K562 (cell line): ENCODE data around the gene TUBG2. TPM values are rescaled to one million over a fixed set of nuclear protein-coding genes. Genes with fewer than 3 reads are reported as not detected.

ENCODE experiments used
- ATAC-seq: fragments of 200-7000 bp; cut with Tn5 transposase; 3 replicates; pipeline ENCODE4 v1.9.1; 2020; ENCODE audit warnings: moderate library complexity
- BruUV-seq: library from RNA; stranded (reverse); fragments of 400-500 nt; replicated peaks from 2 replicates; lab custom pipeline; 2021; lab: Mats Ljungman, UMichigan
- CTCF ChIA-PET: fragments of 300-600 bp; formaldehyde crosslinking; extraction: SDS; loops from one replicate; lab custom pipeline; 2021; ENCODE audit warnings: low intra/inter-chr PET ratio; lab: Yijun Ruan, JAX
- POLR2A ChIA-PET: fragments of 300-600, 350-650 bp; sonication (Branson Sonifier 250); formaldehyde crosslinking; extraction: SDS; loops from one replicate; lab custom pipeline; 2021; ENCODE audit warnings: antibody characterized with exemption, inconsistent platforms; lab: Yijun Ruan, JAX
- DNase-seq, 4 experiments: peaks; one replicate each; pipeline versions ENCODE4 v3.0.0 to v3.0.0-alpha.2; 2011 to 2018; ENCODE audit warnings: low spot score in 3 of 4, mixed read lengths in 3 of 4; ENCODE audit errors: extremely low read depth in 1 of 4
- FAIRE-seq: peaks from 2 replicates; lab custom pipeline; 2011; peaks lifted over from hg19 to GRCh38; lab: Jason Lieb, UNC
- H2AFZ ChIP-seq: 2 replicates; pipeline ENCODE4 v1.6.0; 2011; ENCODE audit warnings: low read depth, low read length, control low read depth, inconsistent platforms
- H3K27ac ChIP-seq: fragments of 200-600 bp; 3 replicates; pipeline ENCODE4 v1.8.0; 2011; ENCODE audit warnings: low read depth, mild to moderate bottlenecking, control low read depth, inconsistent platforms, low read length, moderate library complexity, mixed read lengths; ENCODE audit errors: extremely low read depth
- H3K27me3 ChIP-seq, 2 experiments: fragments of 300-600 bp in 1 of 2; 2 replicates in 1 of 2; 3 replicates in 1 of 2; pipeline versions ENCODE4 v1.6.0 to v1.8.0; 2011; ENCODE audit warnings: inconsistent platforms in 2 of 2, low read length in 2 of 2, mild to moderate bottlenecking in 1 of 2, mixed read lengths in 1 of 2, moderate library complexity in 1 of 2; ENCODE audit not compliant: control insufficient read depth in 2 of 2, insufficient read depth in 2 of 2
- H3K36me3 ChIP-seq: fragments of 300-600 bp; 3 replicates; pipeline ENCODE4 v1.8.0; 2011; ENCODE audit warnings: mild to moderate bottlenecking, low read length, inconsistent platforms; ENCODE audit not compliant: control insufficient read depth, insufficient read depth
- H3K4me1 ChIP-seq, 2 experiments: fragments of 200-600 bp in 1 of 2; replicated peaks in 1 of 2; 2 replicates in 1 of 2; 3 replicates in 1 of 2; pipeline versions ENCODE4 v1.5.1 to v1.8.0; 2011; ENCODE audit warnings: inconsistent platforms in 2 of 2, low read length in 2 of 2, mild to moderate bottlenecking in 1 of 2, mixed read lengths in 1 of 2, moderate library complexity in 1 of 2; ENCODE audit not compliant: control insufficient read depth in 2 of 2, insufficient read depth in 2 of 2
- H3K4me2 ChIP-seq: 2 replicates; pipeline ENCODE4 v1.6.1; 2011; ENCODE audit warnings: low read length, control low read depth, inconsistent platforms, mixed read lengths; ENCODE audit not compliant: insufficient read depth
- H3K4me3 ChIP-seq: fragments of 200-600 bp; sonication (generic), shearing (Covaris generic); 2 replicates; pipeline ENCODE4 v1.5.1; 2016; ENCODE audit warnings: control low read depth, inconsistent platforms
- H3K79me2 ChIP-seq: fragments of 200-600 bp; 3 replicates; pipeline ENCODE4 v1.8.0; 2011; ENCODE audit warnings: low read length, inconsistent platforms; ENCODE audit not compliant: control insufficient read depth, insufficient read depth
- H3K9ac ChIP-seq, 2 experiments: 2 replicates each; pipeline versions ENCODE4 v1.6.0 to v1.6.1; 2011; ENCODE audit warnings: low read depth in 2 of 2, low read length in 2 of 2, control low read depth in 1 of 2, inconsistent platforms in 1 of 2, mild to moderate bottlenecking in 1 of 2, mixed read lengths in 1 of 2; ENCODE audit not compliant: insufficient read depth in 1 of 2
- H3K9me1 ChIP-seq: one replicate; pipeline ENCODE4 v1.6.0; 2011; ENCODE audit warnings: inconsistent platforms, mild to moderate bottlenecking, low read length, moderate library complexity; ENCODE audit not compliant: control insufficient read depth, insufficient read depth
- H3K9me3 ChIP-seq: replicated peaks from 2 replicates; pipeline ENCODE4 v1.5.1; 2011; ENCODE audit warnings: low read depth, low read length, inconsistent platforms; ENCODE audit not compliant: control insufficient read depth, insufficient read depth
- H4K20me1 ChIP-seq: replicated peaks from 2 replicates; pipeline ENCODE4 v1.6.1; 2011; ENCODE audit warnings: low read length, inconsistent platforms, mixed read lengths; ENCODE audit not compliant: control insufficient read depth, insufficient read depth
- BRF2 ChIP-seq: IDR thresholded peaks from 3 replicates; pipeline ENCODE4 v1.6.1; 2011; ENCODE audit warnings: borderline replicate concordance, mild to moderate bottlenecking; ENCODE audit not compliant: insufficient read length, insufficient read depth
- GABPB2 ChIP-seq: fragments of 250-450 bp; sonication (Bioruptor Pico); conservative IDR thresholded peaks from 2 replicates; pipeline ENCODE4 v1.5.1; 2021; ENCODE audit warnings: mild to moderate bottlenecking
- MXD1 ChIP-seq: fragments of 250-450 bp; sonication (Bioruptor Pico); IDR thresholded peaks from 2 replicates; pipeline ENCODE4 v1.8.0; 2021; ENCODE audit warnings: borderline replicate concordance, mild to moderate bottlenecking, moderate library complexity; ENCODE audit not compliant: poor library complexity, severe bottlenecking
- NFIC ChIP-seq: fragments of 450-650 bp; IDR thresholded peaks from 2 replicates; pipeline ENCODE4 v1.6.1; 2017; ENCODE audit warnings: mild to moderate bottlenecking, inconsistent platforms
- XRCC4 ChIP-seq: IDR thresholded peaks from one replicate; pipeline ENCODE4 v1.6.1; 2011; ENCODE audit not compliant: insufficient read depth, insufficient read length; ENCODE audit errors: extremely low read depth
- ZZZ3 ChIP-seq: fragments of 450-650 bp; IDR thresholded peaks from 2 replicates; pipeline ENCODE4 v1.6.1; 2016; ENCODE audit warnings: antibody characterized with exemption, mild to moderate bottlenecking, moderate library complexity
- WGBS: fragments of 100-300 bp; shearing (Covaris generic); methylation state at CpG from one replicate; pipeline ENCODE4 v1.1.6; 2016; ENCODE audit warnings: low coverage, mixed read lengths; ENCODE audit not compliant: insufficient coverage; ENCODE audit errors: missing lambda C conversion rate; 5-methylcytosine and 5-hydroxymethylcytosine counted together
- in situ Hi-C: fragments of 300-500 bp; cut with MboI; formaldehyde crosslinking; loops from 4 replicates; pipeline ENCODE4 v1.15.0; 2018; ENCODE audit warnings: inconsistent platforms, mixed read lengths
- intact Hi-C: fragments of 100-400 bp; cut with micrococcal nuclease; formaldehyde crosslinking; loops from 2 replicates; pipeline ENCODE4 v1.14.2; 2022
- polyA plus RNA-seq, 8 experiments: library from polyadenylated mRNA; depleted of rRNA in 4 of 8; stranded (reverse) in 5 of 8; unstranded in 3 of 8; fragments of >200 nt; fragmentation: Nextera tagmentation in 2 of 8; fragmentation: Illumina TruSeq in 1 of 8; extraction: Ambion mirVana in 2 of 8; extraction: Trizol in 1 of 8; gene quantifications; 2 replicates each; pipeline versions ENCODE4 v1.2.1 to v1.2.3, GENCODE V29; 2011 to 2014; ENCODE audit warnings: inconsistent platforms in 1 of 8, missing spikeins in 1 of 8
- total RNA-seq, 7 experiments: library from RNA; depleted of rRNA in 6 of 7; stranded (reverse); fragments of >200 nt in 6 of 7; fragmentation: Illumina TruSeq in 2 of 7; extraction: Trizol in 2 of 7; gene quantifications; 2 replicates each; pipeline versions ENCODE4 v1.2.1 to v1.2.3, GENCODE V29; 2011 to 2021; ENCODE audit warnings: low replicate concordance in 1 of 7

TUBG2 gene
- total and polyA plus RNA-seq, 9 of the 15 experiments (the other 6 are each of a cell fraction or from before 2014, with no cell fraction given) = 0.09 to 0.80 (median 0.24) TPM; not detected in 2

- WGBS = 56% methylated on average over 5 of the region's 5 CpGs
- no peak for FAIRE-seq
- H3K4me3 ChIP-seq = no peak overlapping the region
- no peak; the same call in 2 of the 3 replicates for ATAC-seq
- ChIA-PET POLR2A (interaction anchor here (1.5 to 1.6 kb wide), 3 partner anchors 13 to 24 kb away, joined by 4 to 5 read pairs (median 4); no protein-coding TSS in a partner anchor), CTCF (no interaction called here)
- no peak for TF ChIP-seq BRF2
- TF ChIP-seq NFIC = peak; percentile 37
- no peaks in the 10 kb centered on the region for H3K9me3 ChIP-seq
- in situ Hi-C loops (no loop called here), intact Hi-C loops (no loop called here)
- no peaks in the 10 kb centered on the region for H4K20me1 ChIP-seq
- no TSS peak for BruUV-seq
- H3K27ac ChIP-seq = no peak overlapping the region
- no peaks in the 10 kb centered on the region for H3K36me3 ChIP-seq
- DNase-seq = no peak
- H3K9ac ChIP-seq = no peak overlapping the region
- no peak overlapping the region for H3K4me2 ChIP-seq
- peaks cover 0 to 4% of the 10 kb centered on the region in 2 experiments; a peak in 2 of 5 replicates for H3K4me1 ChIP-seq
- H2AFZ ChIP-seq = peak overlapping the region; percentile 48; the same call in 1 of the 2 replicates
- no peaks in the 10 kb centered on the region for H3K79me2 ChIP-seq
- no peaks in the 10 kb centered on the region for H3K9me1 ChIP-seq
- H3K27me3 ChIP-seq = no peaks in the 10 kb centered on the region
These were observed 11.3 kb upstream of the TUBG2 start for GRCh38 chr17:42647778-42648177.

GRCh38 chr17:42651392-42651791 is 7.7 kb upstream of the TUBG2 start:
- H3K4me1 ChIP-seq = peaks cover 13 to 21% of the 10 kb centered on the region in 2 experiments
- no peak for FAIRE-seq
- H3K9me1 ChIP-seq = no peaks in the 10 kb centered on the region
- POLR2A ChIA-PET = interaction anchor here (1.1 to 1.2 kb wide), 2 partner anchors 25 to 27 kb away, joined by 3 read pairs; partner anchors contain the start of gene PLEKHH3
- H3K4me2 ChIP-seq = no peak overlapping the region
- DNase-seq = no peak
- TF ChIP-seq GABPB2 (no peak), XRCC4 (no peak), ZZZ3 (no peak), MXD1 (CRISPR knock-in tag) (no peak)
- no peak overlapping the region for H2AFZ ChIP-seq
- ATAC-seq = no peak
- no peaks in the 10 kb centered on the region for H3K27me3 ChIP-seq
- no peaks in the 10 kb centered on the region for H3K9me3 ChIP-seq
- no TSS peak for BruUV-seq
- no peak overlapping the region for H3K27ac ChIP-seq
- WGBS = 76% methylated on average over 3 of the region's 4 CpGs
- no peaks in the 10 kb centered on the region for H4K20me1 ChIP-seq
- H3K4me3 ChIP-seq = no peak overlapping the region
- in situ Hi-C loops = no loop called here
- intact Hi-C loops = no loop called here
- no peak overlapping the region for H3K9ac ChIP-seq
- H3K79me2 ChIP-seq = no peaks in the 10 kb centered on the region
- CTCF ChIA-PET = no interaction called here
- no peaks in the 10 kb centered on the region for H3K36me3 ChIP-seq
